OCI-M2 (cell line): ENCODE measurements around the gene CHI3L1.

Source experiments
- DNase-seq: peaks from one replicate; lab custom pipeline; 2025; ENCODE audit not compliant: unreplicated experiment; lab: John Stamatoyannopoulos, UW

CHI3L1 gene

GRCh38 chr1:203206129-203206687 is 19.7 kb upstream of the CHI3L1 start:
- DNase-seq: no peak

- no peak for DNase-seq
These were observed 18.3 kb upstream of the CHI3L1 start for GRCh38 chr1:203204756-203205155.

- no peak for DNase-seq
These were observed 16.1 kb upstream of the CHI3L1 start for GRCh38 chr1:203202431-203203245.

- DNase-seq: no peak
These were observed 15.2 kb upstream of the CHI3L1 start for GRCh38 chr1:203201516-203202205.

GRCh38 chr1:203200916-203201315 is 14.4 kb upstream of the CHI3L1 start:
- no peak for DNase-seq

GRCh38 chr1:203199816-203200571 is 13.5 kb upstream of the CHI3L1 start:
- no peak for DNase-seq

GRCh38 chr1:203199481-203199815 is 12.9 kb upstream of the CHI3L1 start:
- no peak for DNase-seq

GRCh38 chr1:203199002-203199401 is 12.5 kb upstream of the CHI3L1 start:
- DNase-seq: no peak

- no peak for DNase-seq
These were observed 11.1 kb upstream of the CHI3L1 start for GRCh38 chr1:203197625-203198024.

- DNase-seq: no peak
These were observed 9.9 kb upstream of the CHI3L1 start for GRCh38 chr1:203196371-203196770.

- no peak for DNase-seq
These were observed 4.4 kb upstream of the CHI3L1 start for GRCh38 chr1:203190949-203191348.

GRCh38 chr1:203189951-203190352 is 3.4 kb upstream of the CHI3L1 start:
- no peak for DNase-seq

- no peak for DNase-seq
These were observed 2.3 kb upstream of the CHI3L1 start for GRCh38 chr1:203188686-203189232.

GRCh38 chr1:203187689-203188264 is 1.3 kb upstream of the CHI3L1 start:
- no peak for DNase-seq

GRCh38 chr1:203187304-203187685 is 791 bp upstream of the CHI3L1 start:
- DNase-seq: no peak

GRCh38 chr1:203186091-203186445 is 436 bp downstream of the CHI3L1 start:
- no peak for DNase-seq

GRCh38 chr1:203185585-203185984 is 919 bp downstream of the CHI3L1 start:
- DNase-seq: no peak

GRCh38 chr1:203185061-203185461 is 1.4 kb downstream of the CHI3L1 start:
- DNase-seq: no peak

GRCh38 chr1:203184467-203184866 is 2.0 kb downstream of the CHI3L1 start:
- DNase-seq: no peak

- DNase-seq: no peak
These were observed 2.7 kb downstream of the CHI3L1 start for GRCh38 chr1:203183828-203184227.

- DNase-seq: no peak
These were observed 4.0 kb downstream of the CHI3L1 start for GRCh38 chr1:203182387-203182953.
